Measurements from ENCODE around the gene SNX14.

SNX14 gene

DNA sequence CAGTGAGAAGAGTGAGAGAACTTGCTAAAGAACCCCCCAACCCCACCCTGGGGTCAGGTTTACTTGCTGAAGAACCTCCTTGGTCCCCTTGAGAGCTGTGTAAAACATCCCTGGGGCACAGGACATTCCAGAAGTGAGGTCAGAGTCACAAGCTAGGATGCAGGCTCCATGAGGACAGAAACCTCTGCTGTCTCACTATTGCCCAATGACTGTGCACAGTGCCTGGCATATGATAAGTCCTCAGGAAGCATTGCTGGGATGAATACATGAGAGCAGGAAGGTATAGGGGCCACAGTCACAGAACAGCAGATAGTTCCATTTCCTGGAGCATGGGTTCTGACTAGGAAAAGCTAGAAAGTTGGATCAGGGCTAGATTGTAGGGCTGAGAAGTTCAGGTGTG, 125.3 kb downstream of the SNX14 start:
- no peak for DNase-seq (ENCODE audit: low read depth, low spot score)
- H3K27ac ChIP-seq = peak overlapping the region; percentile 98

GRCh38 chr6:85465762-85466161, 127.9 kb downstream of the SNX14 start:
- DNase-seq (ENCODE audit: low read depth, low spot score) = no peak
- peak overlapping the region; percentile 98 for H3K27ac ChIP-seq

GRCh38 chr6:85464722-85465150, 128.9 kb downstream of the SNX14 start:
- DNase-seq (ENCODE audit: low read depth, low spot score) = peak; percentile 85
- H3K27ac ChIP-seq = peak overlapping the region; percentile 98

DNA sequence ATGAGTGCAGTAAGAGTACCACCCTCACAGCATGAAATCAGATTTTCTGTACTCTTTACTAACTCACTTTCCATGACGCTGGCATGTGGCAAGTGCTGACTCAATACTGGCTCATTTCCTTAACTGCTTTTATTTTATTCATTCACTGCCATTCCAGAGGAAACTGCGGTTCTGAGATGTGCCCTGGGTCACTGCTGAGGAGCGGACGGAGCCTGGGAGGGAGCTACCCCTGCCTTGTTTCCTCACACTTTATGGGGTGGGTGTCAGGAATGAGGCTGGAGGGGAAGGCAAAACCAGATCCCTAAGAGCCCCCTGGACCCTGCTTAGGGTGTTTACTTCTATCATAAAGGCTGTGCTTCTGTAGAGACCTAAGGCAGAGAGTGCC, 129.4 kb downstream of the SNX14 start:
- H3K27ac ChIP-seq = peak overlapping the region; percentile 98
- peak; percentile 73 for DNase-seq (ENCODE audit: low read depth, low spot score)

DNA sequence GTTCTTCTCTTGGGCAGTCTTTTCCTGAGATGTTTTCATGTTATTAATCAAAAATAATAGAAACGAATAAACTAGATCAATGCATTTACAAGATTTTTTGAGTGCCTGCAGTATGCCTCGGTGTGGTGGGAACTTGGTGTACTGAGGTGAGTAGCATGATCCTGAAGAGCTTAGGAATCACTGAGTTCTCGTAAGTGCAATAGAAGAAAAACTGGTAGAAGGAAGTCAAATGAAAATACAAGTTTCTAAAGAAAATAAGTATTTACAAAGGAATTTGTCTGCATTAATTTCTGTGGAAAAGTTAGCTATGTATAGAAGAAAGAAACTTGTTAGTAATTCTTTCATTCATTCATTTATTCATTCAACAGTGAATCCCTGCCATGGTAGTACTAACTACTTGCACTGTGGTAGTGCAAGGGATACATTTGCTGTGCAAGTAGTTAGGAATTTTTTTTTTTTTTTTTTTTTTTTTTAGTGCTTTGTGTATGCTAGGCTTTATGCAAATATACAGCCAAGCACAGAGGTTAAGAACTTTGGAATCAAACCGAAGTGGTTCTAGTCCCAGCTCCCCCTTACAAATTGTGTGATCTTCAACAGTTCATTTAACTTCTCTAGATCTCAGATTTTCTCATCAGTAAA, 129.9 kb downstream of the SNX14 start:
- peak overlapping the region; percentile 98 for H3K27ac ChIP-seq
- DNase-seq (ENCODE audit: low read depth, low spot score) = no peak

DNA sequence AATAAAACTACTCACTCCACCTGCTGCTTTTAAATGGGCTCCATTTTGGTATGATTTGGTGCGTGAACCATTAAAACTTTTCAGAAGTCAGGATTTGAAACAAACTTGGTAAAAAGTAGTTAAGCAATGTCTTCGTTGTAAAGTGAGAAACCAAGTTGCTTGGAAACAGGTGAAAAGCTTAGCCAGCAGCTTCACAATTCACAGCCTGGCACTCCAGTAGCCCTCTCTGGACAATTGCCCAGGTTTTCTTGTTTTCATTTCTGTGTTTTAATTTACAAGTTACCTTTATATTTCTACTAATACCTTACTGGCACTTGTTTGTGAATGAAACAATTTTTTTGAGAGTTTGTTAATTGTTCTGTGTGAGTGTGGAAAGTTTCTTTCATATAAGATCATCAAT, 131.0 kb downstream of the SNX14 start:
- H3K27ac ChIP-seq = peak overlapping the region; percentile 98
- DNase-seq (ENCODE audit: low read depth, low spot score) = no peak

DNA sequence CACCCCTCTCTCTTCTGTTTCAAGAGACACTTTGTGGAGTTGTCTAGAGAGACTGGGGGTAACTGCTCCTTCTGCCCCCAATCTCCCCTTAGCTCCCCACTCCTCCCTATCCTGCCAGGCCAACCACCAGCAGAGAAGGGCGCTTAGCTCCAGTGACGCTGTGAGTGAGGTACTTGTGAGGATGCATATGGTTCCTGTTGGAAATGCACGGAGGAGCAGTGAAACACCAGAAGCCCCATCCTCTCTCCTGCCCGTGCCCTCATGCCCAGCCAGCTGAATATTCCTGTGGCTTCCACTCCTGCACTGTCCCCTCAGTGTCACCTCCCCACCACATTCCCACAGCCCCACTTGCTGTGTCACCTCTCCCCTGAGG, 131.9 kb downstream of the SNX14 start:
- peak overlapping the region; percentile 98 for H3K27ac ChIP-seq
- DNase-seq (ENCODE audit: low read depth, low spot score) = no peak

DNA sequence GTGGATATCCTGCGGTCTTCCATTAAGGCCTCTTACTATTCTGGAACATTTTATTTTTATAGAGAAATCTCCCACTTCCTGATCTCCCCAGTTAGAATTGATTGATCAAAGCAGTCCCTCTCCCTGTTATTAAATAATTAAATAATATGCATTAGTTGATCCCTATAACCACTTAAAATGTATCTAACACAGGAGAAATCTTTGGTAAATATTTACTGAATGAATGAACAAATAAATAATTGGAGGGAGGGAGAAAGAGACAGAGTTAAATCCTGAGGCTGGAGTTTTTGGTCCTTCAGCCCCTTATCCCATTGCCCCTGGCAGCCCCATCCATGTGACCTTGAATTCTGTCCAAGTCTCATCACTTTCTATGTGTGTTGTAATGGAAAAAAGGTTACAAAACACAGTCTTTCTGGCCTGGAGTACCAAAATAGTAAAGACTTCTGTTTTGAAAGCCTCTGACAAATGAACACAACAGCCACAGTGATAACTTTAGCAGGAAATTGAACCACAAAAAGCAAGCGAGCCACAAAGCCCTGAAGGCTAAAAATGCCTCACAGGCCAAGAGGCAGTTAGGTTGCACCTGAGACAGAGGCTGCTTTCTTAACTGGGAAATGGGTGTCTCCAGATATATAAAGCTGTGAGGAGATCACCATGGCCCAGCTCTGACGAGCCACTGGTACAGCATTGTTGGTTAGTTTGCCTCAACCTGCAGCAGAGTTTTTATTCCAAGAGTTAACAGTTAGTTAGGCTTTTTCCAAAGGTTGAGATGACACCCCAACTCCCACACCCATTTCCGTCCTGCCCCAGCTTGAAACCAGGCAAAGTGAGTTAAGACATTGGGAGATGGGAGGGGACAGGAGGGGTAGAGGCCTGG, 132.5 kb downstream of the SNX14 start:
- DNase-seq (ENCODE audit: low read depth, low spot score) = no peak
- peak overlapping the region; percentile 98 for H3K27ac ChIP-seq

DNA sequence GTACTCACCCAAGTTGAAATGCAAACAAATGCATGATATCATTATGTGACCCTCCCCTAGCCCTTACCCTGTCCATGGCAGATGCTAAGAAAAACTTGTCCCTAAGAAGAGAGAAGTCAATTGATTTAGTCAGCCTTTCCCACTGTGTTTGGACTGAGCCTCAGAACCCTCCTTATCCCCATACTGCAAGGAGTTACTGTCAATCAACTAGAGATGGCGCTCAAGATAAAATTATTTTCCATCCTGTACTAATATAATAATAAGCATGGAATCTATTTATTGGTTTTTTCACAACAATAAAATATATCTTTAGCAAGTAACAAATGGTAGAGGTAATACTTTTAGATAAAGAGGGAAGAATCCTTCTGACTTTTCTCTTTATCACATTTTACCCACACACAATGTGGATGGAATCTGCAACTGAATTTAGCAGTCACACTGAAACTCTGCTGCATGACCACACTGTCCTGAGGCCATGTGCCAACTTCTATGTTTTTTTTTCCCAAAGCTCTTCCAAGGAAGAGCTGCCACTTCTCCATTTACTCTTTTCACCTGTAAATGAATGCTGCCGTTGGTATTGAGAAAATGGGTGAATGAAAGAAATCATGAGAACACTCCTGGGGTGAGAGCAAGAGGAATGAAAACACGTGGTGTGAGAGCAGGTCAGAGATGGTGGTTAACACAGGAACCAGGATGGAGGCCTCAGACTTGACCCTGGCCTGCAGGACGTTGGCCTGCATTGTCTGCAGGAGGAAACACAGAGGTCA, 133.3 kb downstream of the SNX14 start:
- peak overlapping the region; percentile 98 for H3K27ac ChIP-seq
- no peak for DNase-seq (ENCODE audit: low read depth, low spot score)

GRCh38 chr6:85459224-85459901, 134.3 kb downstream of the SNX14 start:
- no peak for DNase-seq (ENCODE audit: low read depth, low spot score)
- peak overlapping the region; percentile 98 for H3K27ac ChIP-seq

GRCh38 chr6:85458782-85459181, 134.9 kb downstream of the SNX14 start:
- H3K27ac ChIP-seq = peak overlapping the region; percentile 98

DNA sequence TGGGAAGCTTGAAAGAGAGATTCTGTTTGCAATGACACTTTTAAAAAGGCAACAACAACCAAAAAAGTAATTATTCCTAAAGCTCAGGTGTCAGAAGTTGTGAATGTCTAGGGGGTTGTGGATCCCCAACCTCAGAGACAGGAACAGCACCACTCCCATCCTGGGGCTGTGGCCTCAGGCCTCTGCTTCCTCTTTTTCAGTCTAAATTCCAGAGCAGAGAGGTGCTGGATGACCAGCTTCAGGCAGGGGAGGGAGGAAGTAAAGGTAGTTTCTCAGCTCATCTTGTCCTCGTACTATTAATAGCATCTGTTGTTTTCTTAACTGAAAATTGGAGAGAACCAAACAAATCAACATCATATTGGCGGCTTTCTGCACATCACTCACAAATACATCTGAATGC, 135.5 kb downstream of the SNX14 start:
- DNase-seq (ENCODE audit: low read depth, low spot score) = no peak
- peak overlapping the region; percentile 98 for H3K27ac ChIP-seq

More at GRCh38 chr6:85458782-85459181, 134.9 kb downstream of the SNX14 start:
- no peak for DNase-seq (ENCODE audit: low read depth, low spot score)

GRCh38 chr6:85456782-85457181, 136.9 kb downstream of the SNX14 start:
- DNase-seq (ENCODE audit: low read depth, low spot score) = no peak
- peak overlapping the region; percentile 98 for H3K27ac ChIP-seq
